Right atrium auricular region (tissue), 2 donors: ENCODE measurements around the gene PFKL. TPM values are rescaled to one million over a fixed set of nuclear protein-coding genes. Genes with fewer than 3 reads are reported as not detected.

Experiments used
- DNase-seq: peaks from one replicate; pipeline ENCODE4 v3.0.0-alpha.2; 2019; ENCODE audit warnings: low spot score
- H3K27ac ChIP-seq, 2 donors: fragments of 200-600 bp; sonication (generic); 1 replicate in 1 of 2; 2 replicates in 1 of 2; pipeline ENCODE4 v1.5.1; 2016 to 2019
- H3K27me3 ChIP-seq, 2 donors: fragments of 200-600 bp; sonication (generic); one replicate each; pipeline versions ENCODE4 v1.5.1 to v1.6.0; 2017 to 2019
- H3K36me3 ChIP-seq: fragments of 200-600 bp; sonication (generic); one replicate; pipeline ENCODE4 v1.5.1; 2016
- H3K4me1 ChIP-seq, 2 donors: fragments of 200-600 bp; sonication (generic); one replicate each; pipeline versions ENCODE4 v1.5.1 to v1.6.0; 2017 to 2019
- H3K4me3 ChIP-seq, 2 donors: fragments of 200-600 bp; sonication (generic); 1 replicate in 1 of 2; 2 replicates in 1 of 2; pipeline ENCODE4 v1.5.1; 2017 to 2019; ENCODE audit warnings: mild to moderate bottlenecking in 1 of 2, moderate library complexity in 1 of 2
- H3K9me3 ChIP-seq, 2 donors: fragments of 200-600 bp; sonication (generic); one replicate each; pipeline ENCODE4 v1.5.1; 2019
- total RNA-seq, 2 donors: library from RNA; depleted of rRNA; stranded (reverse); fragments of >200 nt; gene quantifications; one replicate each; pipeline ENCODE4 v1.1.0, GENCODE V29; 2016
- TF ChIP-seq, protein P1 (sequence below), 2 donors: fragments of 200-600 bp; sonication (generic); IDR thresholded peaks; one replicate each; pipeline ENCODE4 v1.5.1; 2019; ENCODE audit warnings: antibody characterized with exemption in 2 of 2

Gene PFKL
- total RNA-seq, 2 donors from 2014 or later: 28.0 to 45.7 TPM

DNA sequence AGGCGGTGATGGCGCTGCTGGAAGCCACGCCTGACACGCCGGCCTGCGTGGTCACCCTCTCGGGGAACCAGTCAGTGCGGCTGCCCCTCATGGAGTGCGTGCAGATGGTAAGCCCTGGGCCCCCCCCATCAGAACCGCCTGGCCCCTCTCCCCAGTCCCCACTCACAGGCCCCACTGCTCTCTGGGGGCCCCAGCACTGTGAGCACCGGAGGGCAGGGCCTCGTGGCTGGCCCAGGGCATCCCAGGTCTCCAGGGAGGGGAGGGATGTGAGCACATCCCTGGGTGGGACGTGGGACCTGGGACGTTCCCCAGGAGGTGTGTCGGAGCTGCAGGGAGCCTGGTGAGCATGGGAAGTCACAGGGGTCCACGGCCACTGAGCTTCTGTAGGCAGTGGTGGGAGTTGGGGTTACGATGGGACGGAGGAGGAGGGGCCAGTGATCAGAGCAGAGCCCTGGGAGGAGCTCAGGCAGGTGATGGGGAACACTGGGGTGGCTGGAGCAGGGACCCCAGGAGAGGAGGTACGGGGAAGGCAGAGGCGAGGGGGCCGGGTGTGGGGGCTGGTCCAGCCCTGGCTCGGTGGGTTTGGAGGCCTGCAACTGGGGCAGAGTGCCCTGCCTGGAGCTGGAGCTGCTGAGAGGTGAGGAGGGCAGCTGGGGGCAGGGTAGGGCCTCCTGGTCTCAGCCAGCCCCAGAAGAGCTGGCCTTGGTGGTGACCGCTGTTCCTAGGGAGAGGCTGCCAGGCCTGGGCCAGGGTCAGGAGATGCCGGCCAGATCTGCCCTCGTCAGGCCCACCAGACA, 18.8 kb downstream of the PFKL start:
- DNase-seq: no peak
- Histone ChIP-seq H3K4me3 (no peak overlapping the region), H3K36me3 (peaks cover 53% of the 10 kb centered on the region), H3K9me3 (no peaks in the 10 kb centered on the region), H3K27me3 (no peaks in the 10 kb centered on the region), H3K27ac (no peak overlapping the region), H3K4me1 (no peaks in the 10 kb centered on the region)
- TF ChIP-seq, protein P1, sequence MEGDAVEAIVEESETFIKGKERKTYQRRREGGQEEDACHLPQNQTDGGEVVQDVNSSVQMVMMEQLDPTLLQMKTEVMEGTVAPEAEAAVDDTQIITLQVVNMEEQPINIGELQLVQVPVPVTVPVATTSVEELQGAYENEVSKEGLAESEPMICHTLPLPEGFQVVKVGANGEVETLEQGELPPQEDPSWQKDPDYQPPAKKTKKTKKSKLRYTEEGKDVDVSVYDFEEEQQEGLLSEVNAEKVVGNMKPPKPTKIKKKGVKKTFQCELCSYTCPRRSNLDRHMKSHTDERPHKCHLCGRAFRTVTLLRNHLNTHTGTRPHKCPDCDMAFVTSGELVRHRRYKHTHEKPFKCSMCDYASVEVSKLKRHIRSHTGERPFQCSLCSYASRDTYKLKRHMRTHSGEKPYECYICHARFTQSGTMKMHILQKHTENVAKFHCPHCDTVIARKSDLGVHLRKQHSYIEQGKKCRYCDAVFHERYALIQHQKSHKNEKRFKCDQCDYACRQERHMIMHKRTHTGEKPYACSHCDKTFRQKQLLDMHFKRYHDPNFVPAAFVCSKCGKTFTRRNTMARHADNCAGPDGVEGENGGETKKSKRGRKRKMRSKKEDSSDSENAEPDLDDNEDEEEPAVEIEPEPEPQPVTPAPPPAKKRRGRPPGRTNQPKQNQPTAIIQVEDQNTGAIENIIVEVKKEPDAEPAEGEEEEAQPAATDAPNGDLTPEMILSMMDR (IDR thresholded peaks at IDR 0.05): no peak

DNA sequence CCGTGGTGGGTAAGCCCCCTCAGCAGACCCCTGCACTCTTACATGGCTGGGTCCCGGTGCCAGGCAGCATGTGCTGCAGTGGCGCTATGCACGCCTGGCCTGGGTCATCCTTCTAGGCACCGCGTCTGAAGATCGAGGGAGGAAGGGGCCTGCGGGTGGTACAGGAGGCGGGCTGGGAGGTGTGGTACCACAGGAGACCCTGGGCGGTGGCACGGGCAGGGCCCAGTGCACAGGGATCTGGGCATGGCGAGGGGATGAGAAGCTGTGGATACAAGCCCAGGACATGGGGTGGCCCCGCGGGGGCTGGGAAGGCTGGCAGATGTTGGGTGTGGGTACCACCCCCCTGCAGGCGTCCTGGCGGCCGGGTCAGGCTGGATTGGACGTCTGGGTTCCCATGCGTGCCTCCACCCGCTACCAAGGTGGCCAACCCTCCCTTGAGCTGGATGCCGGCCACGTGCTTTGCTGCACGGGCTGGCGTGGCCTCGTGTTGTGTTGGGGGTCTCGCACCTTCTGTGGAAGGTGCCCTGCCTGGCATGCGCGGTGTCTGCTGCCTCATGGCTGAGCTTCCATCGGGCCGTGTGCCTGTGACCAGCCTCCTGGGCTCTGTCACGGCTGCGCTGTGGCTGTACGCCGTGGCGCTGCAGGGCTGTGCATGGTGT, 19.7 kb downstream of the PFKL start:
- DNase-seq: no peak
- Histone ChIP-seq H3K4me3 (no peak overlapping the region), H3K36me3 (peaks cover 47% of the 10 kb centered on the region), H3K9me3 (no peaks in the 10 kb centered on the region), H3K4me1 (no peaks in the 10 kb centered on the region), H3K27ac (no peak overlapping the region), H3K27me3 (no peaks in the 10 kb centered on the region)
- TF ChIP-seq, protein P1 (IDR thresholded peaks at IDR 0.05): no peak

DNA sequence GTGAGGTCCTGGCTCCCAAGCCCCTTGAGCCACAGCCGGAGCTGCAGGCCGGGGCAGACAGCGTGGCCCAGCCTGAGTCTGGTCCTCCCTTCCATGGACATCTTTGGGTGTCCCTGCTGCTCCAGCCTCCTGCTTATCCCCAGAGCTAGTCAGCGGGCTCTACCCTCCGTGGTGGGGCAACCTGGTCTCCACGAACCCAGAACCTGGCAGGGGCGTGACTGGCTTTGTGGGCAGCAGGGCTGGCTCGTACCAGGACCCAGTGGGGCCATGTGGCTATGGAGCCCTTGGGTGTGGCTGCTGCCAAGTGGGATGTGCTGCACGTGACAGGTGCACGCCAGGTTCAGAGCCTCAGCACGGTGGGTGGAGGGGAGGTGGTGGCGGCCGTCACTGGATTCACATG, 21.0 kb downstream of the PFKL start:
- DNase-seq: no peak
- no peak overlapping the region for H3K4me3 ChIP-seq
- TF ChIP-seq, protein P1 (IDR thresholded peaks at IDR 0.05): no peak
- no peaks in the 10 kb centered on the region for H3K9me3 ChIP-seq
- no peak overlapping the region for H3K27ac ChIP-seq
- no peaks in the 10 kb centered on the region for H3K27me3 ChIP-seq
- peaks cover 54% of the 10 kb centered on the region for H3K36me3 ChIP-seq
- H3K4me1 ChIP-seq: no peaks in the 10 kb centered on the region

DNA sequence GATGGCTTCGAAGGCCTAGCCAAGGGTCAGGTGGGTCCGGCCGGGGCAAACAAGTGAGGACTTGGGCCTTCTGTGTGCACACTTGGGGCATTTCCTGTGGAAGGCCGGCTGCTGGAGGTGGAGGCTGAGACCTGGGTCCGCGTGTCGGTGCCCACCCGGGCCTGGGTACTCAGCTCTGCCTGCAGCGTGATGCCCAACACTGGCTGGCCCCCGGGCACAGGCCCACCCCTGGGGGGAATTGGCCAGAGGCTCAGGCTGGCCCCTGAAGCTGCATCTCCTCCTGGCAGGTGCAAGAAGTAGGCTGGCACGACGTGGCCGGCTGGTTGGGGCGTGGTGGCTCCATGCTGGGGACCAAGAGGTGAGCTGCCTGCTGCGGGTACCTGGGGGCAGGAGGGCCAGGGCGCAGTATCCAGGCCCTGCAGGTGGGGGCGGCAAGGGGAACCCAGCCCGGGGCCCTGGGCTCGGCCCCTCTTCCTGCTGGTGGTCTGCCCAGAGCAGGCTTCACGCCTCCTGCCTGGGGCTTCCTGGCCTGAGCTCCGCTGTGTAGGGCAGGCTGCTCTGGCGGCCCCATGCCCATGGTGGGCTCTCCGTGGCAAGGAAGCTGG, 22.1 kb downstream of the PFKL start:
- H3K36me3 ChIP-seq: peaks cover 63% of the 10 kb centered on the region
- DNase-seq: no peak
- H3K27ac ChIP-seq: no peak overlapping the region
- H3K9me3 ChIP-seq: no peaks in the 10 kb centered on the region
- no peaks in the 10 kb centered on the region for H3K4me1 ChIP-seq
- TF ChIP-seq, protein P1 (IDR thresholded peaks at IDR 0.05): no peak
- no peak overlapping the region for H3K4me3 ChIP-seq
- H3K27me3 ChIP-seq: no peaks in the 10 kb centered on the region

DNA sequence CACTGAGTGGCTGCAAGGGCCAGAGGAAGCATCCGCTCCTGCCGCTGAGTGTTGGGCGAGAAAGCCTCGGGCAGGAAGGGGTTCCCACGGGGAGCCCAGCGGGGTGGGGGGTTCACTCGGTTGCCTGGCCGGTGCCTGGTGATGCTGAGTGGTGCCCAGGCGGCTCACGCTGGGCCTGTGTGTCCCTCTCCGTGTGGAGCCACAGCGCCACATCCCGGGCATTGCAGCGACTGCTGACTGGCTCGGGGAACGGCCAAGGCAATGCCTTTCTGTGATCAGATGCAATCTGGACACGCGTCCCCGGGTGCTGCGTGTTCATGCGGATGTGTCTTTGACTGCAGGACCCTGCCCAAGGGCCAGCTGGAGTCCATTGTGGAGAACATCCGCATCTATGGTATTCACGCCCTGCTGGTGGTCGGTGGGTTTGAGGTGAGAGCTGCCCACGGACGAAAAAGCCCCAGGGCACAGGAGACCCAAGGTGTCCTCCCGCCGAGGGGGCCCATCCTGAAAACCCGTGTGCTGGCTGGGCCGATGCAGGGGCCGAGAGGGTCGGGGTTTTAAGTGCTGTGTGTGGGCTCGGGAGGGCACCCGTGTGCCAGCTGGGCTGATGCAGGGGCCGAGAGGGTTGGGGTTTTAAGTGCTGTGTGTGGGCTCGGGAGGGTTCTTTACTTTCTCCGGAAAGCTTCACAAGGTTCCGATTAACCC, 22.9 kb downstream of the PFKL start:
- H3K4me3 ChIP-seq: no peak overlapping the region
- TF ChIP-seq, protein P1 (IDR thresholded peaks at IDR 0.05): no peak
- H3K27ac ChIP-seq: no peak overlapping the region
- no peak for DNase-seq
- H3K27me3 ChIP-seq: no peaks in the 10 kb centered on the region
- no peaks in the 10 kb centered on the region for H3K9me3 ChIP-seq
- H3K36me3 ChIP-seq: peaks cover 62% of the 10 kb centered on the region
- H3K4me1 ChIP-seq: no peaks in the 10 kb centered on the region
